H1 (cell line): Measurements from ENCODE around the gene GCSAML. TPM values are rescaled to one million over a fixed set of nuclear protein-coding genes. Genes with fewer than 3 reads are reported as not detected.

Experiments used
- EGR1 ChIP-seq: IDR thresholded peaks from 2 replicates; pipeline ENCODE4 v1.6.1; 2011; ENCODE audit warnings: low read depth, low read length, borderline replicate concordance
- GABPA ChIP-seq: IDR thresholded peaks from 2 replicates; pipeline ENCODE4 v1.6.1; 2011; ENCODE audit warnings: mild to moderate bottlenecking, low read length, moderate library complexity, borderline replicate concordance; ENCODE audit not compliant: insufficient read depth
- SIN3A ChIP-seq, 2 experiments: IDR thresholded peaks in 1 of 2; conservative IDR thresholded peaks in 1 of 2; 2 replicates each; pipeline ENCODE4 v1.6.1; 2011 to 2012; ENCODE audit warnings: low read length in 2 of 2, improper control_type of control experiment in 1 of 2, low read depth in 1 of 2, mild to moderate bottlenecking in 1 of 2
- SRF ChIP-seq: IDR thresholded peaks from 2 replicates; pipeline ENCODE4 v1.6.1; 2011; ENCODE audit warnings: mild to moderate bottlenecking, low read depth, low read length, moderate library complexity
- TEAD4 ChIP-seq: IDR thresholded peaks from 2 replicates; pipeline ENCODE4 v1.6.1; 2012; ENCODE audit warnings: low read depth, low read length, inconsistent platforms, mixed read lengths
- ZNF274 ChIP-seq: IDR thresholded peaks from 2 replicates; pipeline ENCODE4 v1.7.0; 2012; ENCODE audit warnings: low read length, borderline replicate concordance; ENCODE audit errors: extremely low read depth
- polyA plus RNA-seq, 7 experiments: library from polyadenylated mRNA; depleted of rRNA in 3 of 7; stranded (reverse) in 5 of 7; unstranded in 2 of 7; fragments of >200 nt in 5 of 7; fragments of 200-250 nt in 2 of 7; gene quantifications; 1 replicate in 5 of 7; 2 replicates in 1 of 7; 4 replicates in 1 of 7; pipeline versions ENCODE4 v1.2.1 to v1.2.3, GENCODE V29; 2011 to 2013; ENCODE audit warnings: missing spikeins in 2 of 7, mixed read lengths in 2 of 7
- total RNA-seq: library from RNA; stranded (reverse); fragmentation: NEBNext Ultra II Directional; extraction: Animal tissue kit (Norgen Biotek cat#: 25700); gene quantifications from 2 replicates; pipeline ENCODE4 v1.2.1, GENCODE V29; 2021

The GCSAML gene
- total and polyA plus RNA-seq, 2 of the 8 experiments (the other 6 are each of a cell fraction or from before 2014, with no cell fraction given): not detected

DNA sequence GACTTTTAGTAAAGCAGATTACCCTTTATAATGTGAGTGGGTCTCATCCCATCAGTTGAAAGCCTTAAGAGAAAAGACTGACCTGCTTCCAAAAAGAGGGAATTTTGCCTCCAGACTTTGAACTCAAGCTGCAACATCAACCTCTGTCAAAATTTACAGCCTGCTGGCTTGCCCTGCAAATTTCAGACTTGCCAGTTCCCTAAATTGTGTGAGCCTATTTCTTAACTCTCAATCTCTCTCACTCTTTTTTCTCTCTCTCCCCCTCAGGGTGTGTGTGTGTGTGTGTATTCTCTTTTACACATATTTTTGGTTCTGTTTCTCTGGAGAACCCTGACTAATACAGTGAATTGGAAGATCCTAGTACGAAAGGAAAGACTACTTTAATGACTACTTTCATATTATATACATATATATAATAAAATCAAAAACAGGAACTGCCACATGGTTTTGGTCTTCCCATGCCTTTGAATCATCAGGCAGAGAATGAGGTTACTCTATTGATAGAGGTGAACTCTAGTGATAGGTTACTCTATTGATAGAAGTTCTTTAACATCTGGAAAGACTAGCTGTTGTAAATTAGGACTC lies 19.1 kb upstream of the GCSAML start (continued):
- no peak for TF ChIP-seq ZNF274
- TF ChIP-seq EGR1: no peak
- TF ChIP-seq SRF: no peak
- no peak for TF ChIP-seq GABPA
- TF ChIP-seq TEAD4: no peak
- no peak for TF ChIP-seq SIN3A (conservative IDR thresholded peaks at IDR 0.05 in 1 of 2, IDR thresholded peaks at IDR 0.05 in 1 of 2; ENCODE audit: low read depth in 1 of 2, low read length in 2 of 2)
